Measurements from ENCODE around the gene SIGLEC14.

SIGLEC14 gene

DNA sequence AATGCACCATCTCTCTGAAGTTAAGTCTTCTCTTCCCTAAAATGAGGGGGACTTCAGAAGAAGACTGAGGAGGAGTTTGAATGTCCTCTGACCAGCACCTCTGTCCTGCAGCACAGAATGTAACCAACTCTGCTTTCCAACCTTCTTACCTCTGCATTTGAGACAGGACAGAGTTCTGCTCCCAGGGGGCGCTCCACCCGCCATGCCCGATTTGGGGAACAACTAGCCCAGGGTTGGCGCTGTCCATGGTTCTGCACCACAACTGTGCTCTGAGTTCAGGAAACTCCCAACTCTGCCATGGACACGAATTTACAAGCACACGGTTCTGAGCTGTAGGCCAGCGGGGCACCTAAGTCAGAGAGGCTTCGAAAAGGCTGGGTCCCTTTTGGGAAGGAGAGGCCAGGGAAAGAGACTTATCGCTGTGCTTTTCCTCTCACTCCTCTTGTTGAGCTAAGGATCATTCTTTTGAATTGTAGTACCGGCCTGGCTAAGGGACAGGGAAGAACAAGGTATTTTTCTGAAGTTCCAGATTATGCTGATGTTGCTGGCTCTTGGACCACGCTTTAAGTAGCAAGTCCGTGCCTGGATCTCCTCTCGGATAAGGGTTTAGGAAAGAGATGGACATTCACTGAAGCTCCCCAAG is 38.6 kb downstream of the SIGLEC14 start:
- DNase-seq: peak; percentile 22

DNA sequence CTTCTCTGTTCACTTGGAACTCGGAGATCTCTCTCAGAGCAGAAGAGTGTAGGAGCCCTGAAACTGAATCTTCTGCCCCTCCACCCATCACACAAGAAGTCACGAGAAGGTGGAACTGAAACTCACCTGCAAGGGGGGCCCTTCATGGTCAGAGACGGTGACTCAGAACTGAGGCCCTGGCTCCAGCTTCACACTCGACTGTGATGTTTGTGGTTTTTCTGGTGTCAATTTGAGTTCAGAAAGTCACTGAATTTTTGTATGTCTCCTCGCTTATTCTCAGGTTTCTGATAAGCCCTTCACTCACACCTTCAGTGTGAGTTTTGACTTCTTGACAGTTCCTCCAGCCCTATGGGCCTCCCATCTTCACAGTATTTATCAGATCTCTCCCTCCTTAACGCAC is 39.5 kb downstream of the SIGLEC14 start:
- DNase-seq: no peak

DNA sequence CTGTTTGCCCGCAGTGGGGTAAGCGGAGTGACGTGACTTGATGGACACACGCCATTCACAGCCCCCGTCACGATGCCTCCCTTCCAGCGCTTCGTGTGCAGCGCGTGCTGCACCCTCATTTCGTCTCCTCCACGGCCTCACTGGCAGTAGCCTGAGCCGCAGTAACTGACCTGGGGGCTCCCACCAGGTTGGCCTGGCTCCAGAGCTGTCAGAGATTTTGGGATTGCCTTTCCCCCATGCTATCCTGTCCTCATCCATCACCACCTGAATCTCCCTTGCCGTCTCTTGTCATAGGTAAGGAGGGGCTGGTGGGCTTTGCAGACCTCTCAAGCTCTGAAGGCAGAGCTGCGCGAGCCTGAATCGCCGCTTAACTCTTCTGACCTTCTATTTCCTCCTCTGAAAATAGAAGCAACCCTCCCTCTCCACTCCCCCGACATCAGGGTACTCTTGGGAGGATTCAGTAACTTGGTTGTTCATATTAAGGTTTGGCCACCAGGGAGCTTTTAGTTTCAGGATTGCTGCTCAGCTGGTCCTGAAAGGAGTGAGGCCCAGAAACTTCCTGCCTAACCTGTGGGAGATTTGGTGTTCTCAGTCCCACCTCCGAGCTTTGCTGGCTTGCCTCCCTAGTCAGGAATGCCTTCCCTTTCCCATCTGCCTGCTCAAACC is 44.3 kb downstream of the SIGLEC14 start:
- DNase-seq: no peak

DNA sequence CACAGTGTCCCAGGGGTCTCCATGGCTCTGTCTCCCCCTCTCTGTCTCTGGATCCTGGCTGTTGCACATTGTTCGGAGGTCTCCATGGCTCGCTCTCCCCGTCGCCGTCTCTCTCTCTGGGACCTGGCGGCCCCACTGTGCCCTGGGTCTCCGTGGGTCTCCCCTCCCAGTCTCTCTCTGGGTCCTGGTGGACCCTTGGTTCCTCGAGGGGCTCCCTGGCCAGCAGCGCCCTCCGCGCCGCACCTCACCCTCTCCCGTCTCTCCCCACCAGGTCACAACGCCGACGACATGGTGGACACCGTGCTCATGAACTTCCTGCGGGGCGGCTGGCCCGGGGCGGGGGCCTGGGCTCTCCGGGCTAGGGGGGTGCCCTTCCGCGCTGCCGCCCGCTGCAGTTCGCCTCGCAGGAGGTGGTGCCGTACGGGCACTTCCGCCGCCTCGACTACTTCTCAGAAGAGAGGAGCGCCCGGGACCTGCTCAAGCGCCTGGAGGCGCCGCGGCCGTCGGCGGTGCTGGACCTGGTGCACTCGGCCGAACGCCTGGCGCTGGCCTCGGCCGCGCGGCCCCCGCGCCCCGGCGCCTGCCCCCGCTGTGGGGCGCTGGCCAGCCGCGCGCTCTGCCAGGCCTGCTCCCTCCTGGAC is 45.6 kb downstream of the SIGLEC14 start:
- no peak for DNase-seq

- no peak for DNase-seq
Measured at GRCh38 chr19:51599084-51599483, 47.5 kb downstream of the SIGLEC14 start.

- DNase-seq: no peak
Measured at GRCh38 chr19:51598159-51598915, 48.3 kb downstream of the SIGLEC14 start.

DNA sequence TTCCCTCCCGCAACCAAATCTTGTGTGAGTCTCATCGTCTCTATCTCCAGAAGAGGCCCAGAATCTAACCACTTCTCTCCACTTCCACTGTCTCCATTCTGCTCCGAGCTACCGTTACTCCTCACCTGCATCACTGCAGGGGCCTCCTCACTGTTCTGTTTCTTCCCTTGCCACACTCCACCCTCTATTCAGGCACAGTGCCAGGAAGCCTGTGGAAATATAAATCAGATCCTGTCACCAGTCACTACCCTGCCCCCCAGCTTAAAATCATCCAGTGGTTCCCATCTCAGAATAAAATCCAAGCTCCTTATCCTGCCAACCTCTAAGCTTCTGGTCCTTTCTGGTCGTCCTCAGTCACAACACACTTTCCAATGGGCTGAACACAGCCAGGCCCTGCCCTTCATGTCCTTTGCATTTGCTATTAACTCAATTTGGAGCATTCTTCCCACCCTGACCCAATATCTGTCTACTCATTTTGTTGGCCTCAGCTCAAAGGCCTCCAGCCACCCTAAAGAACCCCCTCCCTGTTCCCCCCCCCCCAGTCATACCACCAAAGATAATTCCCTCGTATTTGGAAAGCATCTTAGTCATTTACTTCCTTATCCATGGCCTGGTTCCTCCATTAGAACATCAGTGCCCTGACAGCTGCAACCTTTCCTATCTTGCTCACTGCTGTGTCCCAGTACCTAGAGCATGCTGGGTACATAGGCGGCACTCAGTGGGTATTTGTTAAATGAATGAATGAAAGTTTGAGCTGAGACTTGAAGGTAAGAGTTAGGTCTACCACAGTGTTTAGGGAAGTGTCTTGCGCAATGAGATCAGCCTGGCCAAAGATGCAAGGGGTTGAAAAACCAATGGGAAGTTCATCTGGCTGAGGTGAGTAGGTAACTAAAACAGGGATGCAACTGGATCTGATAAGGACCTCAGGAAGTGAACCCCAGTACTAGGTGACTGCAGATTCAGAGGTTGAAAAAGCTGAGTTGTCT is 51.1 kb downstream of the SIGLEC14 start:
- no peak for DNase-seq

DNA sequence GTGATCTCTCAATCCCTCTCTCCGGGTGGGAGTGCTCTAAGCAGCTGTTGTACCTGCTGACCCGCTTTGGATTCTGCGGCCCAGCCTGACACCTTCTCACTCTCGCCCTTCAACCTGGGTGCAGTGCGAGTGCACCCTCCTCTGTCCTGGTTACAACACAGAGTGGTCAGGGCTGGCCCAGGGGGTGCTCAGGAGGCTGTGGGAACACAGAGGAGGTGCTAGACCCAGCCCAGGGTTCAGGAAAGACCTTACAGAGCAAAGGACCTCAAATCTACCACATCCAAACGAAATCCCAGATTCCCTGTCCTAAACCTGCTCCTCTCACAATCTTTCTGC is 51.9 kb downstream of the SIGLEC14 start:
- DNase-seq: no peak

GRCh38 chr19:51593969-51594773 is 52.5 kb downstream of the SIGLEC14 start:
- DNase-seq: peak; percentile 95

- DNase-seq: no peak
Measured at GRCh38 chr19:51593138-51593890, 53.3 kb downstream of the SIGLEC14 start.

All from activated CD4-positive, alpha-beta T cell treated with anti-CD3 and anti-CD28 coated beads for 1 hour (primary cell).